Measurements from ENCODE around the gene IRF2BP1. TPM values are rescaled to one million over a fixed set of nuclear protein-coding genes. Genes with fewer than 3 reads are reported as not detected.
A peak's percentile ranks its signal among the peaks of the same experiment; 100 is the strongest.

The IRF2BP1 gene
- total RNA-seq, 4 donors from 2014 or later = 14.6 to 22.4 (median 20.0) TPM

- no peak for DNase-seq
- no peaks in the 10 kb centered on the region for H3K27me3 ChIP-seq
- H3K9me3 ChIP-seq = no peaks in the 10 kb centered on the region
- TF ChIP-seq POLR2A (IDR thresholded peaks at IDR 0.05) = no peak
- no peak for TF ChIP-seq CTCF (IDR thresholded peaks at IDR 0.05)
- peaks cover 0 to 12% (median 0%) of the 10 kb centered on the region in 3 donors for H3K36me3 ChIP-seq
- intact Hi-C loops (cut with DNase I) = no loop called here
- WGBS, 2 donors = 77 to 84% methylated on average over 13 to 15 of the region's 57 CpGs
- H3K27ac ChIP-seq = peak overlapping the region in 1 of 4 donors; percentile 67
- peak overlapping the region in 2 of 4 donors; percentile 71 to 79 for H3K4me3 ChIP-seq
- peaks cover 27 to 58% (median 35%) of the 10 kb centered on the region in 3 donors for H3K4me1 ChIP-seq
Measured at GRCh38 chr19:45883881-45884681, 1.9 kb downstream of the IRF2BP1 start.

GRCh38 chr19:45883586-45883880 is 2.4 kb downstream of the IRF2BP1 start:
- intact Hi-C loops (cut with DNase I) = no loop called here
- Histone ChIP-seq H3K4me1 (peaks cover 27 to 59% (median 35%) of the 10 kb centered on the region in 3 donors), H3K27ac (peak overlapping the region in 1 of 4 donors; percentile 67), H3K9me3 (no peaks in the 10 kb centered on the region), H3K36me3 (peaks cover 0 to 12% (median 0%) of the 10 kb centered on the region in 3 donors), H3K27me3 (no peaks in the 10 kb centered on the region), H3K4me3 (peak overlapping the region in 3 of 4 donors; percentile 35 to 48 (median 39))
- TF ChIP-seq POLR2A (IDR thresholded peaks at IDR 0.05) (no peak), CTCF (IDR thresholded peaks at IDR 0.05) (peak in 2 of 6 experiments; percentile 21 to 42)
- WGBS, 2 donors = 18 to 25% methylated on average over 4 to 5 of the region's 5 CpGs
- no peak for DNase-seq

- intact Hi-C loops (cut with DNase I) = no loop called here
- peak; percentile 87 to 98 (median 95) for TF ChIP-seq CTCF (IDR thresholded peaks at IDR 0.05)
- TF ChIP-seq POLR2A (IDR thresholded peaks at IDR 0.05) = peak in 1 of 4 donors; percentile 53
- Histone ChIP-seq H3K4me3 (peak overlapping the region; percentile 36 to 66 (median 44)), H3K27me3 (no peaks in the 10 kb centered on the region), H3K36me3 (peaks cover 0 to 12% (median 0%) of the 10 kb centered on the region in 3 donors), H3K4me1 (peaks cover 27 to 64% (median 35%) of the 10 kb centered on the region in 3 donors), H3K9me3 (no peaks in the 10 kb centered on the region), H3K27ac (peak overlapping the region; percentile 51 to 67 (median 60))
- DNase-seq = no peak
- WGBS, 2 donors = 18 to 39% methylated on average over 4 to 15 of the region's 47 CpGs
Measured at GRCh38 chr19:45882652-45883585, 3.0 kb downstream of the IRF2BP1 start.

- WGBS, 2 donors = 19 to 30% methylated on average over 1 to 2 of the region's 4 CpGs
- H3K27me3 ChIP-seq = peaks cover 0 to 1% (median 0%) of the 10 kb centered on the region in 4 donors
- TF ChIP-seq CTCF (IDR thresholded peaks at IDR 0.05) (no peak), POLR2A (IDR thresholded peaks at IDR 0.05) (no peak)
- H3K4me3 ChIP-seq = no peak overlapping the region
- H3K4me1 ChIP-seq = peaks cover 28 to 66% (median 35%) of the 10 kb centered on the region in 3 donors
- no peak for DNase-seq
- intact Hi-C loops (cut with DNase I) = no loop called here
- H3K27ac ChIP-seq = peak overlapping the region in 1 of 4 donors; percentile 67
- H3K9me3 ChIP-seq = no peaks in the 10 kb centered on the region
- peaks cover 0 to 12% (median 0%) of the 10 kb centered on the region in 3 donors for H3K36me3 ChIP-seq
Measured at GRCh38 chr19:45881909-45882528, 3.9 kb downstream of the IRF2BP1 start.
